Measurements from ENCODE around the gene WDR33. TPM values are rescaled to one million over a fixed set of nuclear protein-coding genes. Genes with fewer than 3 reads are reported as not detected.

WDR33 gene
- total and polyA plus RNA-seq, 2 of the 13 experiments (the other 11 are each of a cell fraction or from before 2014, with no cell fraction given) = 54.9 to 78.2 TPM

DNA sequence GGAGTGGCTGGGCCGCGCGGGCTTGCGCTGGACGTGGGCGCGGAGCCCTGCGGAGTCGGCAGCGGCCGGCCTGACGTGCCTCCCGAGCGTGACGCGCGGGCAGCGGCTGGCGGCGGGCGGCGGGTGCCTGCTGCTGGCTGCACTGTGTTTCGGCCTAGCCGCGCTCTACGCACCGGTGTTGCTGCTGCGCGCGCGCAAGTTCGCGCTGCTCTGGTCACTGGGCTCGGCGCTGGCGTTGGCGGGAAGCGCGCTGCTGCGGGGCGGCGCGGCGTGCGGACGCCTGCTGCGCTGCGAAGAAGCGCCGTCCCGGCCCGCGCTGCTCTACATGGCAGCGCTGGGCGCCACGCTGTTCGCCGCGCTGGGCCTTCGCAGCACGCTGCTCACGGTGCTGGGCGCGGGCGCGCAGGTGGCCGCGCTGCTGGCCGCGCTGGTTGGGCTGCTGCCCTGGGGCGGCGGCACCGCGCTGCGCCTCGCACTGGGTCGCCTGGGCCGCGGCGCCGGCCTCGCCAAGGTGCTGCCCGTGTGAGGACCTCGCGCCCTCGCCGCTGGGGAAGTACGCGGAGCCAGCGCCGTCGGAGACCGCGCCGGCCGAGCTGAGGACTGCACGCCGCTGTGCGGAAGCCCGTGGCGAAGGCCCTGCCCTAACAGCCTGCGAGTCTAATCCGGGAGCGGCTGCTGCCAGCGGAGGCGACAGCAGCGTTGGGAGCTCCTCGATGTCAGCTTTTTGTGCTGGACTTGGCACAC lies 109.1 kb downstream of the WDR33 start (continued):
- TF ChIP-seq DR1 (CRISPR knock-in tag; IDR thresholded peaks at IDR 0.05) (peak; percentile 66; the same call in 1 of the 2 replicates), ASH2L (IDR thresholded peaks at IDR 0.05; ENCODE audit: insufficient read length, low read depth, low read length) (peak; percentile 87), ZNF784 (CRISPR knock-in tag; IDR thresholded peaks at IDR 0.05; ENCODE audit: borderline replicate concordance) (peak; percentile 87), PBX3 (CRISPR knock-in tag; IDR thresholded peaks at IDR 0.05; ENCODE audit: borderline replicate concordance) (peak; percentile 3; the same call in 1 of the 2 replicates), CEBPB (IDR thresholded peaks at IDR 0.05; ENCODE audit: borderline replicate concordance, low read depth, low read length) (no peak), DPF2 (CRISPR knock-in tag; IDR thresholded peaks at IDR 0.05; ENCODE audit: borderline replicate concordance, low read depth) (no peak), TEAD3 (CRISPR knock-in tag; optimal IDR thresholded peaks at IDR 0.05; ENCODE audit: borderline replicate concordance) (no peak), ATF7 (IDR thresholded peaks at IDR 0.05) (no peak), ATF7 (CRISPR knock-in tag; IDR thresholded peaks at IDR 0.05) (peak; percentile 72; the same call in 1 of the 2 replicates), ZFY (CRISPR knock-in tag; IDR thresholded peaks at IDR 0.05) (peak; percentile 96), ZNF431 (CRISPR knock-in tag; IDR thresholded peaks at IDR 0.05; ENCODE audit: borderline replicate concordance, low read depth) (peak; percentile 90), TBX2 (CRISPR knock-in tag; IDR thresholded peaks at IDR 0.05; ENCODE audit: borderline replicate concordance) (peak; percentile 86), ZNF501 (CRISPR knock-in tag; IDR thresholded peaks at IDR 0.05) (peak; percentile 51; the same call in 1 of the 2 replicates), FOSL1 (CRISPR knock-in tag; IDR thresholded peaks at IDR 0.05; ENCODE audit: borderline replicate concordance) (no peak), BHLHE40 (IDR thresholded peaks at IDR 0.05; ENCODE audit: low read length) (peak; percentile 40; the same call in 1 of the 2 replicates), ZBED4 (CRISPR knock-in tag; IDR thresholded peaks at IDR 0.05; ENCODE audit: borderline replicate concordance) (no peak), ZNF17 (CRISPR knock-in tag; IDR thresholded peaks at IDR 0.05) (no peak), ZNF550 (CRISPR knock-in tag; IDR thresholded peaks at IDR 0.05; ENCODE audit: borderline replicate concordance) (no peak), ZZZ3 (CRISPR knock-in tag; IDR thresholded peaks at IDR 0.05; ENCODE audit: borderline replicate concordance) (no peak), REL (CRISPR knock-in tag; conservative IDR thresholded peaks at IDR 0.05) (no peak; the same call in 1 of the 2 replicates), ZNF33A (CRISPR knock-in tag; IDR thresholded peaks at IDR 0.05; ENCODE audit: borderline replicate concordance) (no peak), REPIN1 (CRISPR knock-in tag; IDR thresholded peaks at IDR 0.05; ENCODE audit: borderline replicate concordance, low read depth) (peak; percentile 72; the same call in 1 of the 2 replicates), ZNF772 (CRISPR knock-in tag; IDR thresholded peaks at IDR 0.05) (peak; percentile 96; the same call in 1 of the 2 replicates), NFE2 (CRISPR knock-in tag; IDR thresholded peaks at IDR 0.05) (no peak), SP4 (CRISPR knock-in tag; IDR thresholded peaks at IDR 0.05) (peak; percentile 61; the same call in 1 of the 2 replicates)
